Tibial artery (tissue), 4 donors: ENCODE data around the gene MORC1.

Experiments
- DNase-seq, 2 donors: peaks; one replicate each; pipeline ENCODE4 v3.0.0-alpha.2; 2019
- H3K27ac ChIP-seq, 2 donors: fragments of 200-600 bp; sonication (generic) in 1 of 2; 1 replicate in 1 of 2; 2 replicates in 1 of 2; pipeline ENCODE4 v1.5.1; 2018 to 2019; ENCODE audit warnings: mild to moderate bottlenecking in 1 of 2
- H3K27me3 ChIP-seq, 2 donors: fragments of 200-600 bp; sonication (generic) in 1 of 2; one replicate each; pipeline versions ENCODE4 v1.5.1 to v1.6.0; 2016 to 2019
- H3K36me3 ChIP-seq, 3 donors: fragments of 200-600 bp; sonication (generic) in 2 of 3; one replicate each; pipeline ENCODE4 v1.5.1; 2016 to 2019; ENCODE audit warnings: mild to moderate bottlenecking in 2 of 3
- H3K4me1 ChIP-seq, 4 donors: fragments of 200-600 bp; sonication (generic) in 2 of 4; 1 replicate in 3 of 4; 2 replicates in 1 of 4; pipeline ENCODE4 v1.5.1; 2016 to 2019
- H3K4me3 ChIP-seq, 2 donors: fragments of 200-600 bp; sonication (generic) in 1 of 2; 1 replicate in 1 of 2; 2 replicates in 1 of 2; pipeline ENCODE4 v1.5.1; 2018 to 2019; ENCODE audit warnings: mild to moderate bottlenecking in 2 of 2
- H3K9me3 ChIP-seq, 3 donors: fragments of 200-600 bp; sonication (generic) in 1 of 3; one replicate each; pipeline ENCODE4 v1.5.1; 2016 to 2019
- intact Hi-C: fragments of 100-400 bp; cut with DNase I; formaldehyde crosslinking; loops from one replicate; pipeline ENCODE4 v1.15.0; 2023; ENCODE audit warnings: low total_unique reads
- TF ChIP-seq, protein P1 (sequence below), 2 experiments: fragments of 200-600 bp in 1 of 2; fragments of 450-650 bp in 1 of 2; IDR thresholded peaks; one replicate each; pipeline ENCODE4 v1.5.1; 2017 to 2019; ENCODE audit warnings: antibody characterized with exemption in 2 of 2, mild to moderate bottlenecking in 1 of 2, moderate library complexity in 1 of 2

Gene MORC1

DNA sequence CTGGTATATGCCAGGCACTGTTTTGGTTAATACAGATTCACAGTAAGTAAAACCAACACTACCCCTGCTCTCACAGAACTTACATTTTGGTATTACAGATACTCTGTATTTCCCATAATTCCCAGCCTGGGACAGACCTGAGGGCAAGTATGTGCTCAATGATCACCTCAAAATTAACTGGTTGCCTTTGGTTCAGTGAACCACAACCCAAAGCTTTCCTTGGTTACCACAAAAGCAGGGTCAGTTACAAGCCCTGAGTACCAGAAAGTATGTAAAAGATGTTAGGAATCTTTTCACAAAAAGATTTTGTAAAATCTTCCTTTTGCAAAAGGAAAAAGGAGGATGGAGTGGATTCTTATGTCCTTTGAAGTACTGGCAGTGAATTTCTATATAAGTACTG is 92.0 kb downstream of the MORC1 start:
- Histone ChIP-seq H3K27me3 (no peaks in the 10 kb centered on the region), H3K27ac (no peak overlapping the region), H3K9me3 (no peaks in the 10 kb centered on the region), H3K4me3 (no peak overlapping the region), H3K4me1 (no peaks in the 10 kb centered on the region), H3K36me3 (no peaks in the 10 kb centered on the region)
- TF ChIP-seq, protein P1, sequence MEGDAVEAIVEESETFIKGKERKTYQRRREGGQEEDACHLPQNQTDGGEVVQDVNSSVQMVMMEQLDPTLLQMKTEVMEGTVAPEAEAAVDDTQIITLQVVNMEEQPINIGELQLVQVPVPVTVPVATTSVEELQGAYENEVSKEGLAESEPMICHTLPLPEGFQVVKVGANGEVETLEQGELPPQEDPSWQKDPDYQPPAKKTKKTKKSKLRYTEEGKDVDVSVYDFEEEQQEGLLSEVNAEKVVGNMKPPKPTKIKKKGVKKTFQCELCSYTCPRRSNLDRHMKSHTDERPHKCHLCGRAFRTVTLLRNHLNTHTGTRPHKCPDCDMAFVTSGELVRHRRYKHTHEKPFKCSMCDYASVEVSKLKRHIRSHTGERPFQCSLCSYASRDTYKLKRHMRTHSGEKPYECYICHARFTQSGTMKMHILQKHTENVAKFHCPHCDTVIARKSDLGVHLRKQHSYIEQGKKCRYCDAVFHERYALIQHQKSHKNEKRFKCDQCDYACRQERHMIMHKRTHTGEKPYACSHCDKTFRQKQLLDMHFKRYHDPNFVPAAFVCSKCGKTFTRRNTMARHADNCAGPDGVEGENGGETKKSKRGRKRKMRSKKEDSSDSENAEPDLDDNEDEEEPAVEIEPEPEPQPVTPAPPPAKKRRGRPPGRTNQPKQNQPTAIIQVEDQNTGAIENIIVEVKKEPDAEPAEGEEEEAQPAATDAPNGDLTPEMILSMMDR (IDR thresholded peaks at IDR 0.05): no peak
- intact Hi-C loops: no loop called here
- DNase-seq: no peak

- DNase-seq: no peak
- Histone ChIP-seq H3K4me3 (no peak overlapping the region), H3K27ac (no peak overlapping the region), H3K9me3 (no peaks in the 10 kb centered on the region), H3K27me3 (no peaks in the 10 kb centered on the region), H3K36me3 (no peaks in the 10 kb centered on the region), H3K4me1 (no peaks in the 10 kb centered on the region)
- intact Hi-C loops: no loop called here
- TF ChIP-seq, protein P1 (IDR thresholded peaks at IDR 0.05): peak; percentile 53 to 55
Measured at GRCh38 chr3:109023656-109024254, 94.2 kb downstream of the MORC1 start.

- no peak for DNase-seq
- intact Hi-C loops: no loop called here
- H3K36me3 ChIP-seq: no peaks in the 10 kb centered on the region
- H3K27me3 ChIP-seq: no peaks in the 10 kb centered on the region
- no peak overlapping the region for H3K27ac ChIP-seq
- TF ChIP-seq, protein P1 (IDR thresholded peaks at IDR 0.05): no peak
- no peaks in the 10 kb centered on the region for H3K4me1 ChIP-seq
- no peak overlapping the region for H3K4me3 ChIP-seq
- no peaks in the 10 kb centered on the region for H3K9me3 ChIP-seq
Measured at GRCh38 chr3:109023167-109023566, 94.8 kb downstream of the MORC1 start.

GRCh38 chr3:109021556-109021955 is 96.4 kb downstream of the MORC1 start:
- Histone ChIP-seq H3K36me3 (no peaks in the 10 kb centered on the region), H3K27me3 (no peaks in the 10 kb centered on the region), H3K27ac (no peak overlapping the region), H3K9me3 (no peaks in the 10 kb centered on the region), H3K4me3 (no peak overlapping the region), H3K4me1 (no peaks in the 10 kb centered on the region)
- intact Hi-C loops: no loop called here
- TF ChIP-seq, protein P1 (IDR thresholded peaks at IDR 0.05): no peak
- DNase-seq: no peak

- no peak for DNase-seq
- TF ChIP-seq, protein P1 (IDR thresholded peaks at IDR 0.05): no peak
- no peaks in the 10 kb centered on the region for H3K4me1 ChIP-seq
- intact Hi-C loops: no loop called here
- no peaks in the 10 kb centered on the region for H3K9me3 ChIP-seq
- H3K4me3 ChIP-seq: no peak overlapping the region
- H3K27me3 ChIP-seq: no peaks in the 10 kb centered on the region
- H3K27ac ChIP-seq: no peak overlapping the region
- H3K36me3 ChIP-seq: no peaks in the 10 kb centered on the region
Measured at GRCh38 chr3:109018828-109019227, 99.1 kb downstream of the MORC1 start.

DNA sequence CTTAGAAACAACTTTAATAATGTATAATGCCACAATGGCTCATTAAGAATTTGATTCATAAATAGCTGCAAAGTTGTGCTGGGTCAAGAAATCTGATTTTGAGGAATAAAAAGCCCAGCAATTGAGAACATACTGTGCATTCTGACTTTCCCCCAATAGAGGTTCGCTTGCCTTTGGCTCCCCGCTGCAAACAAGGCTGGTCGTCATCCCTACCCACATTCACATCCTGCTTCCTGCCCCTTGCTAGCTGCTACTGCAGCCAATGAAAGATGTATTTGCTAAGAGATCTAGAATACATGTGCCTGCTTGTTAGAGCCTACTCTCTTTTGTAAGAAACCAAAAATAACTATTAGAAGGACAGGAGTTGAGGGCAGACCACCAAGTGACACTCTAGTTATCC is 112.5 kb downstream of the MORC1 start:
- Histone ChIP-seq H3K36me3 (no peaks in the 10 kb centered on the region), H3K9me3 (no peaks in the 10 kb centered on the region), H3K27ac (no peak overlapping the region), H3K27me3 (no peaks in the 10 kb centered on the region), H3K4me3 (no peak overlapping the region), H3K4me1 (no peaks in the 10 kb centered on the region)
- intact Hi-C loops: no loop called here
- DNase-seq: no peak
- TF ChIP-seq, protein P1 (IDR thresholded peaks at IDR 0.05): no peak
